NCI-H774 (cell line): ENCODE results near the gene MAPK7.

Experiments used
- DNase-seq: peaks from one replicate; lab custom pipeline; 2025; lab: John Stamatoyannopoulos, UW

The MAPK7 gene

GRCh38 chr17:19421219-19421618 is 42.9 kb downstream of the MAPK7 start:
- DNase-seq: no peak

GRCh38 chr17:19421926-19422325 is 43.6 kb downstream of the MAPK7 start:
- no peak for DNase-seq

GRCh38 chr17:19424934-19425868 is 46.9 kb downstream of the MAPK7 start:
- DNase-seq: no peak

GRCh38 chr17:19426631-19427030 is 48.3 kb downstream of the MAPK7 start:
- DNase-seq: no peak

GRCh38 chr17:19431691-19432090 is 53.4 kb downstream of the MAPK7 start:
- DNase-seq: no peak
